ENCODE data around the gene IL15RA. TPM values are rescaled to one million over a fixed set of nuclear protein-coding genes. Genes with fewer than 3 reads are reported as not detected.

The IL15RA gene
- total and polyA plus RNA-seq, 2 donors (not counting 3 experiments of a cell fraction or from before 2014, with no cell fraction given): 18.8 to 20.6 TPM

GRCh38 chr10:6025683-6026255 is 48.4 kb upstream of the IL15RA start:
- dilution Hi-C loops (cut with MboI; ENCODE audit: extremely low pct_ligation_motif_present, low sequenced_read_pairs): no loop called here
- intact Hi-C loops (cut with micrococcal nuclease): no loop called here
- H3K27ac ChIP-seq (ENCODE audit: insufficient read depth, low read depth, low read length): no peak overlapping the region
- no peaks in the 10 kb centered on the region for H3K9me3 ChIP-seq (replicated peaks; ENCODE audit: control insufficient read depth, insufficient read depth, low read length)
- DNase-seq (ENCODE audit: low read depth, low spot score): no peak
- TF ChIP-seq JUN (IDR thresholded peaks at IDR 0.05; ENCODE audit: borderline replicate concordance, insufficient read depth, insufficient read length, low read depth): no peak
- no peak for TF ChIP-seq FOS (IDR thresholded peaks at IDR 0.05; ENCODE audit: borderline replicate concordance, insufficient read depth, low read length)
- no peak for TF ChIP-seq GATA2 (IDR thresholded peaks at IDR 0.05; ENCODE audit: insufficient read depth, insufficient read length, low read depth, low read length)
- no peak for TF ChIP-seq POLR2AphosphoS5 (IDR thresholded peaks at IDR 0.05; ENCODE audit: insufficient read depth, low read depth, low read length)
- no peak for TF ChIP-seq POLR2A (IDR thresholded peaks at IDR 0.05; ENCODE audit: low read depth, low read length)
- TF ChIP-seq MYC (IDR thresholded peaks at IDR 0.05; ENCODE audit: low read depth, low read length): no peak
- TF ChIP-seq CTCF (IDR thresholded peaks at IDR 0.05; ENCODE audit: extremely low read depth in 1 of 2, insufficient read depth in 1 of 2, low read depth in 1 of 2, low read length in 2 of 2): no peak
- TF ChIP-seq MAX (IDR thresholded peaks at IDR 0.05; ENCODE audit: insufficient read depth, insufficient read length): no peak
- TF ChIP-seq EZH2 (IDR thresholded peaks at IDR 0.05; ENCODE audit: borderline replicate concordance, low read depth, low read length, severe bottlenecking): no peak
- no peak overlapping the region for H2AFZ ChIP-seq (ENCODE audit: low read depth, low read length)
- no peak overlapping the region for H3K4me3 ChIP-seq (replicated peaks in 1 of 3; ENCODE audit: insufficient read depth in 1 of 3, low read depth in 1 of 3, low read length in 3 of 3)
- BruUV-seq (replicated peaks): no TSS peak
- ChIA-PET CTCF (interaction anchor here (1.6 kb wide), 1 partner anchor 12 kb away, joined by 5 read pairs; no protein-coding TSS in a partner anchor), POLR2A (no interaction called here)
- H4K20me1 ChIP-seq (replicated peaks; ENCODE audit: control insufficient read depth, extremely low read depth, insufficient read depth, low read length): no peaks in the 10 kb centered on the region
- H3K9me1 ChIP-seq (replicated peaks; ENCODE audit: control insufficient read depth, extremely low read depth, insufficient read depth, low read length): no peaks in the 10 kb centered on the region
- no peaks in the 10 kb centered on the region for H3K4me1 ChIP-seq (ENCODE audit: control insufficient read depth, extremely low read depth, insufficient read depth, low read length)
- no peak overlapping the region for H3K9ac ChIP-seq (replicated peaks; ENCODE audit: extremely low read depth, insufficient read depth, low read length)
- H3K79me2 ChIP-seq (ENCODE audit: control insufficient read depth, insufficient read depth, low read length): no peaks in the 10 kb centered on the region
- no peak overlapping the region for H3K4me2 ChIP-seq (ENCODE audit: insufficient read depth, low read length)
- no peaks in the 10 kb centered on the region for H3K27me3 ChIP-seq (ENCODE audit: control insufficient read depth in 2 of 2, insufficient read depth in 2 of 2, low read length in 2 of 2)
- H3K36me3 ChIP-seq (ENCODE audit: control insufficient read depth in 2 of 2, extremely low read depth in 1 of 2, insufficient read depth in 2 of 2, low read length in 2 of 2): no peaks in the 10 kb centered on the region
- no peak for FAIRE-seq

Data from endothelial cell of umbilical vein (primary cell).